ENCODE data around the gene CAPN9.
"Not testable (repeated sequence)": the region's sequence is repeated elsewhere in the genome, so short reads cannot be mapped to it uniquely, and the experiment has no call there.

Gene CAPN9

GRCh38 chr1:230826166-230826875 is 79.1 kb downstream of the CAPN9 start:
- DNase-seq, result no peak

DNA sequence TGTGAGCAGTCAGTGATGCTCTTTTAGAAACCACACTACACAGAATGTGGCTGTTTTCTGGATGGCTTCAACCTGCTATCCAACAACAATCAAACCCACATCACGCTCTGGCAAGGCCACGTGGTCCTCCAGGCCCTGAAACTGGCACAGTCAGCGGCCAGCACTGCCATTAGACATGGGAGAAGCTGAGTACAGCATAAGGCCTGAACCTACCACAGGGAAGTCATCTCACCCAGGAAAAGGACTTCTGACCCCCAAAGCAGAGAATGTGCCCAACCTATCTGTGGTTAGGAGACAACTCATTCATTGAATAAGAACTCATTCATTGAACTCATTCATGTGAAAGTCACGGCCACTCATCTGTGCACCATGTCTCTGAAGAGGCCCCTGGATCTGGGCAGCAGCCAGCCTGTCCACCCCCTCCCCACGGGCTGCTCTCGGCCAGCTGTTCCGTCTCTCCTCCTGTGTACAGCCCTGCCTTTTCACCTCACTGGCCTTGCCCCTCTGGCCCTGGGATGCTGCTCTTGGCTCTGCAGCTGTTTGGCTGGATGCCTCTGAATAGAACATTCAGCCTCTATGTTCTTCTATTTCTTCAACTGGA is 80.0 kb downstream of the CAPN9 start:
- DNase-seq, result no peak

GRCh38 chr1:230827801-230828200 is 80.6 kb downstream of the CAPN9 start:
- no peak for DNase-seq

GRCh38 chr1:230828421-230828820 is 81.2 kb downstream of the CAPN9 start:
- no peak for DNase-seq

DNA sequence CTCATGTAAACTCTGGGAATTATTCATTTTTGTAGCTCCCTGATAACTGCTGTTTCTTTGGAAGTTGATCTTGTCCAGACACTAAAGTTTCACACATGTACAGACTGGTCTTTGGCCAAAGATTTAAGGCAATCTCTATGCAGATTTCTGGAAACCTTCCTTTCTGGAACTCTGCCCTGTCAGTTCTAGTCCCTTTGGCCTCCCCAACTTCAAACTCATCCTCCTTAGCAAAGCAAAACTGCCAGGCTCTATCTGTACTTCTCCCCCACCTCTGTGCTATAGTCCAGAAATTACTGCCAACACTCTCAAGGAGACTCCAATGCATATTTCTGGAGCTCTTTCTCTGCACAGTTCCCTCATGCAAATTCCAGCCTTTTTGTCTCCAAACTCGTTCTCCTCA is 84.6 kb downstream of the CAPN9 start:
- DNase-seq, result no peak

DNA sequence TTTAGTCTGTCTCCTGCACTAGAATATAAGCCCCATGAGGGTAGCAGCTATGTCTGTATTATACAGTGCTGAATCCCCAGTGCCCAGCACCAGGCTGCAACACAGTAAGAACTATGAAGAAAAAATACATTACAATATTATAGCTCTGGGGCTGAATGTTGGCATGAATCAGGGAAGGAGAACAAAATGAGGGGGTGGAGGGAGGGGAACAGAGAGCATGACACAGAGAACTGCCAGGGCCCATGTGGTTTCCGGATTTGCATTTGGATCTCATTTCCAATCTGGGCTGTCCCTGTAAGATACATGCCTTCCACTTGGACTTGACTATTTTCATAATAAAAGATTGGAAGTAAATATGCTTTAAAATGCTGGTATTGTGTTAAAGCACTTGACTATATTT is 85.3 kb downstream of the CAPN9 start:
- no peak for DNase-seq

- no peak for DNase-seq
These were observed 86.3 kb downstream of the CAPN9 start for GRCh38 chr1:230833511-230833910.

DNA sequence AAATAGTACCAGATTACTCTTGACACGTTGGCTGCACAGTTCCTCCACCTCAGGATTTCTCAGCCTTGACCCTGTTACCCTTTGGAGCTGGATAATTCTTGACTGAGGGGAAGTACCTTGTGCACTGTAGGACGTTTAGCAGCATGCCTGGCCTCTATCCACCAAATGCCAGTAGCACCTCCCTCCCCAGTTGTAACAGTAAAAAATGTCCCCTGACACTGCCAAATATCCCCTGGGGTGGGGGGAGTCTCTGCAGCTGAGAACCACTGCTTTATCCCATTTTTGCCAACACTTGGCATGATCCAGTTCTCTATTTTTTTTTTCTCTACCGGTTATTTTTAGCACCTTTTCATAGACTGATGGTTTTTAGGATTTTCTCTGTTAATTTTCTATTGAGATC is 87.1 kb downstream of the CAPN9 start:
- DNase-seq, result no peak

DNA sequence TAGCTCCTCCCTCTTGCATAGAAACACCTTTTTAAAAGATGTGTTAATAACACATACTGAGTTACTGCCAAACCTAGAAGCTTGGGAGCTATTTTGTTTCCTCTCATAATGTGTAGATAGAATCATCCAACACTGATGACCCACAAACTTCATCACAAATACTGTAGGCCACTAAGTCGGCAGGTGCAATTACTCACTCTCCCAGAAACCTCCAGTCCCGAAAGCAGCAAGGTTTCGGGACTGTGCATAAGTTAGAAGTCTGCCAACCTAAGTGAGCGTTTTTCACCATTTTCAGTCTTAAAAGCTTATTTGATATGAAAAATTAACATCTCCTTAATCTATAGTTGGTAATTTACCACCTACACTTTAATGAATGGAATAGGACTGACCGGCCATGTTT is 89.2 kb downstream of the CAPN9 start:
- no peak for DNase-seq

- DNase-seq, result no peak
These were observed 89.6 kb downstream of the CAPN9 start for GRCh38 chr1:230836793-230837192.

GRCh38 chr1:230839173-230839572 is 92.0 kb downstream of the CAPN9 start:
- no peak for DNase-seq

GRCh38 chr1:230842801-230843200 is 95.6 kb downstream of the CAPN9 start:
- DNase-seq, result no peak

DNA sequence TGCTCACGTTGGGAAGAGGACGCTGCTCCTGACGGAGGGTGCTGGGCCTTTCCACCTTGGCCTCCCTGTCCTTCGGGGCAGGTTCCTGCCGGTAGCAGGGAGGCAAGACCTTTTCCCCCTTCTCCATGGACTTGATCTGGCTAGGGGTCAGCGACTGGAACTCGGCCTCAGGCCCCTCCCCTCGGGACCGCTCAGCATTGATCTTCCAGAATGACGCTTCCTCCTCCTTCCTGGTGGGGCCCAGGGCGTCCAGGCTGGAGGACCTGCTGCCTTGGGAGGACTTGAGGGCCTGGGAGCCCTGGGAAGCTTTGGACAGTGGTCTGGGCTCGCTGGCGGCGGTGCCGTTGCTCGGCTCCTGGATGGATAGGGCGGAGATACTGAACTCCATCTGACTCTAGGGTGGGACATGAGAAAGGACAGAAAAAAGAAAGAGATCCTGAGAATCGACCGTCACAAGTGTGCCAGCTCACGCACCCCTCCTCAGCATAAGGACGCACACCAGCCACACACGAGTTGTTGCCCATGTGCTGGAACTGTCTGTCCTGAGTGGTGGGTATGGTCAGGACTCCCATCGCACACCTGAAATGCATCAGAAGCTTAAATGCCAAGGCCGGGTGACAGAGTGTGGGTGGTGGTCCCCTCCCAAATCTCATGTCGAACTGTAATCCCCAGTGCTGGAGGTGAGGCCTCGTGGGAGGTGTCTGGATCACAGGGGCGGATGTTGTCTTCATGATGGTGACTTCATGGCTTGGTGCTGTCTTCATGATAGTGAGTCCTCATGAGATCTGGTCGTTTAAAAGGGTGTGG is 96.5 kb downstream of the CAPN9 start:
- no peak for DNase-seq

GRCh38 chr1:230844561-230844960 is 97.4 kb downstream of the CAPN9 start:
- no peak for DNase-seq

DNA sequence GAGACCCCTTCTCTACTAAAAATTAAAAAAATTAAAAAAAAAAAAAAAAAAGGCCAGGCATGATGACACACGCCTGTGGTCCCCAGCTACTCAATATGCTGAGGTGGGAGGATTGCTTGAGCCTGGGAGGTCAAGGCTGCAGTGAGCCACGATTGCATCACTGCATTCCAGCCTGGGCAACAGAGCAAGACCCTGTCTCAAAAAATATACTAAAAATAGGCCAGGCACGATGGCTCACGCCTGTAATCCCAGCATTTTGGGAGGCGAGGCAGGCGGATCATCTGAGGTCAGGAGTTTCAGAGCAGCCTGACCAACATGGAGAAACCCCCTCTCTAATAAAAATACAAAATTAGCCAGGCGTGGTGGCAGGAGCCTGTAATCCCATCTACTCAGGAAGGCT is 98.0 kb downstream of the CAPN9 start:
- not testable (repeated sequence) for DNase-seq

DNA sequence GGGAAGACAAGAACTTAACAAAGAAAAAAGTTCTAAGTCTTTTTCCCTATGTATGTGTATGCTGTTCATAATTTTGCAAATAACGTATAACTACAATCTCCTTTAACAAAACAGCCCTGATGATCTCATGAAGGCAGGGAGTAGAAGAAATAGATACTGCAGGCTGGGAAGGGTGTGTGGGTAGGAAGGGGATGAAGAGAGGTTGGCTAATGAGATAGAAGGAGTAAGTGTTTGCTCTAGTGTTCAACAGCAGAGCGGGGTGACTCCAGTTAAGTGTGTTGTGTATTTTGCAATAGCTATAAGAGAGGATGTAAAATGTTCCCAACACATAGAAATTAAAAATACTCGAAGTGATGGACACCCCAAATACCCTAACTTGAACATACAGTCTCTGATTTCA is 101.0 kb downstream of the CAPN9 start:
- no peak for DNase-seq

DNA sequence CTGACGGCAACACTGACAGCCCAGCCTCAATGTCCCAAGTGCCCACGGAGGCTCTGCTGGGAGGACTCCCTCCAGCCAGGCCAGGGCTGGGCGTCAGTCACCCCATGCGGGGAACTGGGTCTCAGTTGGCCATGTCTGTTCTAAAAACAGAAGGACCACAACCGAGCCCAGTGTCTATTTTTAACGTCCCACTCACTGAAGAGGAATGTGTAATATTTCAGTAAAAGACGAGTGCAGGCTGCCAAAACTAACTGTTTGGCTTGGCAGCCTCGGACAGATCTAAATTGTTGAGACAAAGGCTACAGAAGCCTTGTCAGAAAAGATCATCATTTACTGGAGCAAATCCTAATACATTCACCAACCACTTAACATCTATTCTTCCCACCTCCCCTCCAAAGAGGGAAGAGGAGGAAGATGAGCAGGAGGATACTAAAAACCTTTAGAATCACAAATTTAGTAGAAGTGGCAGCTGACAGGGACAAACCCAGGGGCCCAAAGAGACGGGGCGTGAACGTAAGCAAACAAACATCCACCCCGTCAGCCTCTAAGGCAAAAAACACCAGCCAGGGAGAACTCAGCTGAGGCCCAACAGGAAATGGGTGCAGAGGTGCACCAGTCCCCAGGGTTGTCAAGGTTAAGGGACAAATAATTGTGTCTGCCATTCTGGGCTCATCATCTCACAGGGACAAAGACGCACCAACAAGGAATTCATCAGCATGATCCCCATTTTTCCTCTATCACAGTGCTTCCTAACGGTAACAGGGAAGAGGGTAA is 102.5 kb downstream of the CAPN9 start:
- DNase-seq, result no peak

GRCh38 chr1:230850547-230850946 is 103.4 kb downstream of the CAPN9 start:
- no peak for DNase-seq

- DNase-seq, result no peak
These were observed 104.1 kb downstream of the CAPN9 start for GRCh38 chr1:230851291-230851691.

Data from effector CD4-positive, alpha-beta T cell (primary cell).